HG03354 (cell line): ENCODE results near the gene CIDEB.
"Not testable (repeated sequence)": the region's sequence is repeated elsewhere in the genome, so short reads cannot be mapped to it uniquely, and the experiment has no call there.

Source experiments
- ATAC-seq: cut with Tn5 transposase; IDR thresholded peaks from one replicate; pipeline ENCODE4 v1.9.1; 2021; ENCODE audit warnings: mild to moderate bottlenecking; ENCODE audit not compliant: unreplicated experiment, poor library complexity, severe bottlenecking

The CIDEB gene

DNA sequence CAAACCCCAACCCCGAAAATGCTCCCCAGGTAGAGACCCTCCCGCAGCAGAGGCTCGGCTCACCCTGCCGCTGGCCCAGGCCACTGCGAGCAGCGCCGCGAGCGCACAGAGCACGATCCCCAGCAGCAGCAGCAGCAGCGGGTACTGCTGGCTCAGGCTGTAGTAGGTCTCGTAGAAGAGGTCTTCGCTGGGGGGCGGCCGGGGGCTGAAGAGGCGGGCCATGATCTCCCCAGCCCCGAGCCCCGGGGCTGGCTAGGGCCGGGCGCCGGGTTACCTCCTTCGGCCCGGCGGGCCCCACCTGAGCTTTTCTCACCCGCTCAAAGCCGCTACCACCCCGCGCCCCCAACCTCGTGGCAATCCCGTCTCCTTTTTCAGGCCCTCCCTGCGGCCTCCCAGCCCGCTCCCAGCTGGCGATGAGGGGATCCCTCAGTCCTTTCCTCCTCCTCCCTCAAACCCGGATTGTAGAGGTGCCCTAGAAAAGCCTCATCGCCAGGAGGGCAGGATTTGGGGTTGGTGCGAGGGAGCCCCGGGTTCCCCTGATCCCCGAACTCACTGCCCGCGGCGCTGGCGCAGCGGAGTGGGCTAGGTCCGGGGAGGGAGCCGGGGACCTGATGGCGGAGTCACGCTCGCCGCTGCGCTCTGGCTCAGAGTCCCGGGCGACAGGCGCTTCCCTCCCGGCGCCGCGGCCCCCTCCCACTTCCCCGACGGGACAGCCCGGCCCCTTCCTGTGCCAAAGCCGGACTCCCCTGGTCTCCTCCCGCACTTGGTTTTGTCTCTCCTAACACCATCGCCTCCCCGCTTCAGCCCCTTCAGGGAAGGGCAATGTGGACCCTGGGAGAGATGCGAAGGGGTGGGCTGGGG, 26.9 kb upstream of the CIDEB start, which contains the start of gene ADCY4:
Gene ADCY4 (minus strand): TSS at position 641 of the 861 bp plus-strand sequence. CDS start 419 bp downstream, at position 222.
- ATAC-seq, result no peak

- ATAC-seq, result peak; percentile 88
These were observed 24.7 kb upstream of the CIDEB start for GRCh38 chr14:24332268-24332993.

- ATAC-seq, result peak; percentile 2
These were observed 24.0 kb upstream of the CIDEB start for GRCh38 chr14:24331731-24332267.

- ATAC-seq, result no peak
These were observed 23.3 kb upstream of the CIDEB start for GRCh38 chr14:24330973-24331674.

GRCh38 chr14:24329736-24330135, 22.0 kb upstream of the CIDEB start:
- no peak for ATAC-seq

DNA sequence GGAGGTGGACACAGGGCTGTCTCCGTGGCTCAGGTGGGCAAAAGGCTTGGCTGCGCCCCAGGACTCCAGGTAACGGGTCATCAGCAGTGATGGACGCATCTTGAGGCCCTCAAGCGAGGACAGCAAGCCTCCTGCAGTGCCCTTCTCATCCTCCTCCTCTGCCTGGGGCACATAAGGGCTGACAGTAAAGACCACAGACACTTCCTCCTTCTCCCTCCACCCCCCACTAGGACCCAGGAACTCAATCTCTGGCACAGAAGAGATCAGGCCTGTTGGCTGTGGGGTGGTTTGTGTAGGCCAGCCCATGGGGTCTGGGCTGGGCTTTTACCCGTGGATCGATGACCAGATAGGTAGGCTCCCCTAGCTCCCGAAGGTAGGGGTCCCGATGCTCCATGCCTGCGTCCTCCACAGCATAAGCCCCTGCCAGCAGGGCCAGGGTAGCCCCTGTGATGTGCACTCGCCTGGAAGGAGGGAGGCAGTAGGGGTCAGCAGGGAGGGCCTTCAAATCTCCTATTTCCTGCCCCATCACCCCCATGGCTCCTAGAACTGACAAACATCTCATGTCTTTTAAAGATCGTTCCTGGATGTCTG, 21.4 kb upstream of the CIDEB start:
- ATAC-seq, result no peak

GRCh38 chr14:24327914-24328313, 20.1 kb upstream of the CIDEB start:
- ATAC-seq, result not testable (repeated sequence)

DNA sequence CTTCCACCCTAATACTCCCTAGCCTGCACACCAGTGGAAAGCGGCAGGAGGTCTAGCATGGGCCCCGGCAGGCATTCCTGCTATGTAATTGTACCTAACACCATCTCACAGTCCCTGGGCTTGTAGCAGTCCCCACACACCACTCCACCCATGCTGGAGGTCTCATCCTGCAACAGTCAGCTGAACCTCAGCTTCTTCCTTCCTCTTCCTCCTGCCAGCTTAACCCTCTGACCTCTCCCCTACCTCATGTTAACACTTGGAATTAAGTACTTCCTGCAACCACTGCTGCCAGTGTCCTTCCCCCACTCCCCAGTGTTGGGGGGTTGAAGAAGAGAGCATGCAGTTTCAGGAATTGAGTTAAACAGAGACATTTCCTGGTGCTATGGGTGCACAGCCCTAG, 19.5 kb upstream of the CIDEB start:
- ATAC-seq, result no peak

DNA sequence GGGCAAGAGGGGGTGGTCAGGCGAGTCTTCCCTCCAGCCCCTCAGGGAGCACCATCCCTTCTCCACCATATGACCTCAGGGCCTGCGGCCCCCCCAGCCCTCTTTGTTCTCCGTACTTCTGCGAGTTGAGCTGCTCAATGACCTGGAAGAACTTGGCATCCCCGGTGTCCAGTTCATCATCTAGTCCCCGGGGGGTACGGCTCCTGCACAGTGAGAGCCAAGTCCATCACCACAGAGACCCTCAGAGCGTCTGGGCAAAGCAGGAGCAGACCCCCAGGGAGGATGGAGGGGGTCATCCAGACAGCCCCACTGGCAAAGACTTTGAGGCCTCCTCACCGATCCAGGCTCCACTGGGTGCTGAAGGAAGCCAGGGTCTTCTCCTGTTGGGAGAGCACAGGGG, 18.2 kb upstream of the CIDEB start:
- no peak for ATAC-seq

- no peak for ATAC-seq
These were observed 17.3 kb upstream of the CIDEB start for GRCh38 chr14:24325041-24325530.

GRCh38 chr14:24324024-24324423, 16.2 kb upstream of the CIDEB start:
- no peak for ATAC-seq

- ATAC-seq, result no peak
These were observed 15.6 kb upstream of the CIDEB start for GRCh38 chr14:24323341-24323740.

DNA sequence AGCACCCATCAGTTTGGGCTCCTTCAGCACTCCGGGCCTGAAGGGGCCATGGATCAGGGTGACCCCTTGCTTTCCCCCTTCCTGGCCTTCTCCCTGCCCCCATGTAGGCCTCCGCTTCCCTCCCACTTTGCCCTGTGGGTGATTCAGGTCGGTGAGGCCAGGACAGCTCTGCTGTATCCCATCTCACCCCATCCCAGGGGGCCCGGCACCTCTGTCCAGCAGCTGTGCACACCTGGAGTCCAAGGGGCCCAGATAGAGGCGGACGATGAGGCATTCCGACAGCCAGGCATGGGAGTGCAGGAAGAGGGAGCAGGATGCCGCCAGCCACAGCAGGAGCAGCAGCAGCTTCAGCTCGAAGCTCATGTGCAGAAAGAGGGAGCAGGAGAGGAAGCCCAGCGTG, 14.9 kb upstream of the CIDEB start:
- ATAC-seq, result no peak

- ATAC-seq, result no peak
These were observed 13.6 kb upstream of the CIDEB start for GRCh38 chr14:24321212-24321975.

GRCh38 chr14:24317141-24317928, 9.6 kb upstream of the CIDEB start:
- ATAC-seq, result no peak

GRCh38 chr14:24316597-24316950, 8.8 kb upstream of the CIDEB start:
- ATAC-seq, result no peak

DNA sequence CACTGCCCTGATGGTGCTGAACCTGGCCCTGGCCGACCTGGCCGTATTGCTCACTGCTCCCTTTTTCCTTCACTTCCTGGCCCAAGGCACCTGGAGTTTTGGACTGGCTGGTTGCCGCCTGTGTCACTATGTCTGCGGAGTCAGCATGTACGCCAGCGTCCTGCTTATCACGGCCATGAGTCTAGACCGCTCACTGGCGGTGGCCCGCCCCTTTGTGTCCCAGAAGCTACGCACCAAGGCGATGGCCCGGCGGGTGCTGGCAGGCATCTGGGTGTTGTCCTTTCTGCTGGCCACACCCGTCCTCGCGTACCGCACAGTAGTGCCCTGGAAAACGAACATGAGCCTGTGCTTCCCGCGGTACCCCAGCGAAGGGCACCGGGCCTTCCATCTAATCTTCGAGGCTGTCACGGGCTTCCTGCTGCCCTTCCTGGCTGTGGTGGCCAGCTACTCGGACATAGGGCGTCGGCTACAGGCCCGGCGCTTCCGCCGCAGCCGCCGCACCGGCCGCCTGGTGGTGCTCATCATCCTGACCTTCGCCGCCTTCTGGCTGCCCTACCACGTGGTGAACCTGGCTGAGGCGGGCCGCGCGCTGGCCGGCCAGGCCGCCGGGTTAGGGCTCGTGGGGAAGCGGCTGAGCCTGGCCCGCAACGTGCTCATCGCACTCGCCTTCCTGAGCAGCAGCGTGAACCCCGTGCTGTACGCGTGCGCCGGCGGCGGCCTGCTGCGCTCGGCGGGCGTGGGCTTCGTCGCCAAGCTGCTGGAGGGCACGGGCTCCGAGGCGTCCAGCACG, 8.2 kb upstream of the CIDEB start:
- no peak for ATAC-seq
